ENCODE measurements around the gene TNNC2. TPM values are rescaled to one million over a fixed set of nuclear protein-coding genes. Genes with fewer than 3 reads are reported as not detected.
"Not testable (repeated sequence)": the region's sequence is repeated elsewhere in the genome, so short reads cannot be mapped to it uniquely, and the experiment has no call there.

Gene TNNC2
- total RNA-seq, 1 donor from 2014 or later = not detected

GRCh38 chr20:45822857-45823256 is 4.3 kb downstream of the TNNC2 start:
- DNase-seq (ENCODE audit: low read depth in 2 of 2) = peak in 1 of 2 donors; percentile 11

- no peak for DNase-seq (ENCODE audit: low read depth in 2 of 2)
These were observed 5.2 kb downstream of the TNNC2 start for GRCh38 chr20:45821947-45822346.

GRCh38 chr20:45819466-45819865 is 7.6 kb downstream of the TNNC2 start:
- DNase-seq (ENCODE audit: low read depth in 2 of 2) = no peak

GRCh38 chr20:45818239-45818638 is 8.9 kb downstream of the TNNC2 start:
- no peak for DNase-seq (ENCODE audit: low read depth in 2 of 2)

DNA sequence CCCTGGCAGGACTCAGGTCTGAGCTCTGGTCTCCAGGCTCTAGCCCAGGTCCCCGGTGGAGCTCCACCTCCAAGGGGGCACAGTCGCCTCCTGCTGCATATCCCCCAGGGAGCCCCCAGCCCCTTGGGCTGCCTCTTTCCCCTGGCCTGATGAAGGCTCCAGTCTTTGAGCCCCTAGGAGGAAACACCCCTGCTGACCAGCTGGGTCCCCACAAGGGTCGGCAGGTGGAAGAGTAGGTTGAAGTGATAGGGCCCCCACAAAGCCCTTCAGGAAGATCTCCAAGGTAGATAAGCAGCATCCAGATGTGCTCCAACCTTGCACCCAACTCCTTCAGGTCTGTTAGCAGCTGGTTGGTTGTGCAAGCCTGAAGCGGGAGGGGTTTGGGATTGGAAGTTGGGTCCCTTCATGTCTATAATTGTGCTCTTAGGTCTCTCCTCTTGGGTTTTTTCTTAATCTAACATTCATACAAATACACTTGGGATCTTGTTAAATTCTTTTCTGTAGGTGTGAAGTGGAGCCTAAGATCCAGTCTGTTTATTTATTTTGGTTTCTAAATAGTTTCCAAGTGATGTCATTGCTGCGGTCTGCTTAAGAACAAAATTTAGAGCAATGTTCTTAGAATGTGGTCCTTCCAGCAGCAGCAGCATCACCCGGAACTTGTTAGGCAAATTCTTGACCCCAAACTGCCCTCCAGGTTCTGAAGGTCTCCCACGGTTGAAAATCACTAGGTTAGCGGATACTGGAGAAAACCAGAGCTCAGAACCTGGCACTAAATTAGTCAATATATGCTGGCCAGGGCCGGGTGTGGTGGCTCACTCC is 9.5 kb downstream of the TNNC2 start:
- DNase-seq (ENCODE audit: low read depth in 2 of 2) = peak in 1 of 2 donors; percentile 26

GRCh38 chr20:45816951-45817350 is 10.2 kb downstream of the TNNC2 start:
- no peak for DNase-seq (ENCODE audit: low read depth in 2 of 2)

DNA sequence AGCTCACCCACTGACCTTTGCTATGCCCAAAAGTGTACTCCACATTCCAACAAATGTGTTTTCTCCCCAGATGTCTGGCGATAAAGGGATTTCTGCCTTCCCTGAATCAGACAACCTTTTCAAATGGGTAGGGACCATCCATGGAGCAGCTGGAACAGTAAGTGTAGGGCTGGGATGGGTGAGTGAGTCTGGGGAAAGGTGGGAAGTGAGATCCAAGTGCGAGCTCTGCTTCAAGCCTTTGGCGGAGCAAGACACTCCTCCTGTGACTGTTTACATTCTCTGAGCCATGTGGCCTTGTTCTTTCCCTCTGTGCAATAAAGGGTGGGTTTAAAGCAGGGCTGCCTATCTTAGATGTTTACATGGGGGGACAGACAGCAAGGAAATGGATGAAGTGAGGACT is 12.8 kb downstream of the TNNC2 start:
- no peak for DNase-seq (ENCODE audit: low read depth in 2 of 2)

- DNase-seq (ENCODE audit: low read depth in 2 of 2) = no peak
These were observed 13.6 kb downstream of the TNNC2 start for GRCh38 chr20:45813489-45813888.

- DNase-seq (ENCODE audit: low read depth in 2 of 2) = no peak
These were observed 14.1 kb downstream of the TNNC2 start for GRCh38 chr20:45813006-45813340.

- peak; percentile 99 to 100 for DNase-seq (ENCODE audit: low read depth in 2 of 2)
These were observed 14.7 kb downstream of the TNNC2 start, which contains the start of gene UBE2C for GRCh38 chr20:45812157-45813005. Gene UBE2C, plus strand, starts transcription at chr20:45812644. Its CDS starts 52 bp downstream, at chr20:45812696.

DNA sequence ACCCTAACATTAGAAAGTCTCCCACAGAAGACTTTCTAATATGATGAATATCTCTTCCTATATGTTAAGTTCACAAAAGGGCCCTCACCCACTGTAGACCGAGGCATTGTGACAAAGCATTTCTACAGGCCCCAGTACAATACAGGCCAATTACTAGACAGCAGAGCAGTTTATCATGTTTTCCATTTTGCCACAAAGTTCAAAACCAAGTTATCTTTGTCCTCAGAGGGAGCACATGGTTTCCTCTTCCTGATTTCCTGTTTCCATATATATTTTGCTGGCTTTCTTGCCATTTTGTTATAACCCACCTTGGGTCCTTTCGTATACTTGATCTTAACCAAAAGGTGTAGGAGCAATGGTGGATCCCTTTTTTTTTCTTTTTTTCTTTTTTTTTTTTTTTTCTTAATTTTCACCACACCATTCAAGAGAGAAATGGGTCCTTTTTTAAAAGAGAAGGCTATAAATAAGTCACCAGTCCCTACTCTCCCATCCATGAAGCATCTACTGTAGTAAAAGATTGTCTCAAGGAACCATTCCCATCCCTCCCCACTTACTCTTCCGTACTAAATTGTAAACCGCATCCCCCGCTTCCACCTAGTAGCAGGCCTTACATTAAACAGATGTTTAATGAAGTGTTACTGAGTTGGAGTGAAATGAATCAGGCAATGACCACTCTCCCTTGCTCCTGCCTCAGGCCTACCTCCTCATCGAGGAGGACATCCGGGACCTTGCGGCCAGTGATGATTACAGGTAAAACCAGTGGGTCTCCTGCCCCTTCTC is 16.7 kb downstream of the TNNC2 start:
- peak; percentile 53 to 63 for DNase-seq (ENCODE audit: low read depth in 2 of 2)

DNA sequence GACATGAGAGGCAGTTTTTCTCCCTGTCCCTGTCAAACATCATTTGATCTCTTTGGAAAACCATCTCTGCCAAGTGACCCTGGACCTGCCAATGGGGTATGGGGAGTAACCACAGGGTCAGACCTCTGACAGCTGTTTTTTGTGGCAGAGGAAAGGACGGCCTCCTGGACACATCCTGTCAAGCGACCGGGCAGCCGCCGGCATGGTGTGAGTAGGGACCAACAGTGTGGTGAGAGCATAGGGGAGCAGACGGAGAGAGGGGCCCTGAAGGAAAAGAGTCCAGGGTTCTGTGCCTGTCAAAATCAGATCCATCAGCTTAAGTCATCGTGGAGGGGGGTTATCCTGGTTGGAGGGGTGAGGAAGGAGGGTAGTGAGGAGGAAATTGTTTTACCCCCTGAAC is 25.3 kb downstream of the TNNC2 start:
- DNase-seq (ENCODE audit: low read depth in 2 of 2) = no peak

- DNase-seq (ENCODE audit: low read depth in 2 of 2) = peak; percentile 27 to 59
These were observed 28.0 kb downstream of the TNNC2 start for GRCh38 chr20:45798935-45799642.

DNA sequence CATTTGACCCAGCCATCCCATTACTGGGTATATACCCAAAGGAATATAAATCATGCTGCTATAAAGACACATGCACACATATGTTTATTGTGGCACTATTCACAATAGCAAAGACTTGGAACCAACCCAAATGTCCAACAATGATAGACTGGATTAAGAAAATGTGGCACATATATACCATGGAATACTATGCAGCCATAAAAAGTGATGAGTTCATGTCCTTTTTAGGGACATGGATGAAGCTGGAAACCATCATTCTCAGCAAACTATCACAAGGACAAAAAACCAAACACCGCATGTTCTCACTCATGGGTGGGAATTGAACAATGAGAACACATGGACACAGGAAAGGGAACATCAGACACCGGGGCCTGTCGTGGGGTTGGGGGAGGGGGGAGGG is 29.2 kb downstream of the TNNC2 start:
- DNase-seq (ENCODE audit: low read depth in 2 of 2) = not testable (repeated sequence)

- not testable (repeated sequence) for DNase-seq (ENCODE audit: low read depth in 2 of 2)
These were observed 29.6 kb downstream of the TNNC2 start for GRCh38 chr20:45797510-45797909.

- no peak for DNase-seq (ENCODE audit: low read depth in 2 of 2)
These were observed 30.6 kb downstream of the TNNC2 start for GRCh38 chr20:45796337-45797065.

DNA sequence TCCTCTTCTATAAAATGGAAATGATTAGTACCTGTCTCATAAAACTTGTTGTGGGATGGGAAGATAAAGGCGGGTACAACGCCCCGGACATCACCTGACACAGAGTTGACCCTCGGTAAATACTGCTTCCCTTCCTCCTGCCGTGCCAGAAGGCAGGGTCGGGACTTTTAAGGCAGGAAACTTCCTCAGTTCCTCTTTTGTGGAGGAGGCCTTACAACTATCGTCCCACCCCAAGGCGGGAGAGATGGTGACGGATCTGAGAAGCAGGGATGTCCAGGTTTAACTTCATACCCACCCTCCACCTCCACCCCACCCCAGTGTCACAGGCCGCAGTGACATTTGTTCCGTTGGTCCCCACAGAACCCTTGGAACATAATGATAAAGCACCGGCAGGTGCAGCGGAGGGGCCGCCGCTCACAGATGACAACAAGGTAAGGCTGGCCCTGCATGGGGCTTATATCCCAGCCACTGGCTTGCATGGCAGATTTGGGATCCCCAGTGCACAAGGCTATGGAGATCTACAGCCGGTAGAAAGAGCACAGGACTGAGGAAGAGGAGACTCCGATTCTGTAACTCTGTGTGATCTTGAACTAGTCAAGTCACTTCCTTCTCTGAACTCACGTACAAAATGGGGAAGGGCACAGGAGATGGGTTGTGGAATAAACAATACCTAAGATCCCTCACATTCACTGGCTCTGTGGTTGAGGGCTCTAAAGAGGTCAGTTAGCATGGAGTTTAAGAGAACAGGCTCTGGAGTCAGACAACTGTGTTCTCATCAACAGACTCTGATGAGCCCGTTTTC is 34.6 kb downstream of the TNNC2 start:
- no peak for DNase-seq (ENCODE audit: low read depth in 2 of 2)

- no peak for DNase-seq (ENCODE audit: low read depth in 2 of 2)
These were observed 38.8 kb downstream of the TNNC2 start for GRCh38 chr20:45788351-45788750.

- no peak for DNase-seq (ENCODE audit: low read depth in 2 of 2)
These were observed 43.3 kb downstream of the TNNC2 start for GRCh38 chr20:45783656-45784294.
